ENCODE measurements around the gene TACO1. TPM values are rescaled to one million over a fixed set of nuclear protein-coding genes. Genes with fewer than 3 reads are reported as not detected.

The TACO1 gene
- total RNA-seq, 2 donors from 2014 or later: 12.8 to 17.4 TPM

GRCh38 chr17:63609816-63610573 is 9.3 kb downstream of the TACO1 start:
- Histone ChIP-seq H3K4me3 (no peak overlapping the region), H3K4me1 (replicated peaks) (no peaks in the 10 kb centered on the region), H3K27ac (no peak overlapping the region), H3K36me3 (peaks cover 0 to 7% of the 10 kb centered on the region in 2 donors), H3K9me3 (no peaks in the 10 kb centered on the region), H3K27me3 (replicated peaks; ENCODE audit: insufficient read depth) (no peaks in the 10 kb centered on the region)
- intact Hi-C loops (cut with DNase I): loop anchor here (5.0 kb wide), 1 partner anchor 183 kb away; no protein-coding TSS in a partner anchor
- no peak for TF ChIP-seq POLR2A (IDR thresholded peaks at IDR 0.05)
- no peak for TF ChIP-seq POLR2AphosphoS5 (IDR thresholded peaks at IDR 0.05)
- TF ChIP-seq CTCF (IDR thresholded peaks at IDR 0.05): no peak
- 79% methylated on average over 6 of the region's 6 CpGs for WGBS
- DNase-seq (ENCODE audit: low spot score): no peak

- no peaks in the 10 kb centered on the region for H3K27me3 ChIP-seq (replicated peaks; ENCODE audit: insufficient read depth)
- H3K4me3 ChIP-seq: no peak overlapping the region
- WGBS: 94% methylated on average over 10 of the region's 10 CpGs
- H3K4me1 ChIP-seq (replicated peaks): no peaks in the 10 kb centered on the region
- TF ChIP-seq POLR2AphosphoS5 (IDR thresholded peaks at IDR 0.05): no peak
- TF ChIP-seq CTCF (IDR thresholded peaks at IDR 0.05): no peak
- TF ChIP-seq POLR2A (IDR thresholded peaks at IDR 0.05): no peak
- no peaks in the 10 kb centered on the region for H3K9me3 ChIP-seq
- peaks cover 0 to 7% of the 10 kb centered on the region in 2 donors for H3K36me3 ChIP-seq
- intact Hi-C loops (cut with DNase I): loop anchor here (5.0 kb wide), 1 partner anchor 184 kb away; no protein-coding TSS in a partner anchor
- no peak overlapping the region for H3K27ac ChIP-seq
- no peak for DNase-seq (ENCODE audit: low spot score)
These were observed 10.2 kb downstream of the TACO1 start for GRCh38 chr17:63610854-63611253.

GRCh38 chr17:63611354-63611753 is 10.7 kb downstream of the TACO1 start:
- Histone ChIP-seq H3K27me3 (replicated peaks; ENCODE audit: insufficient read depth) (no peaks in the 10 kb centered on the region), H3K27ac (no peak overlapping the region), H3K9me3 (no peaks in the 10 kb centered on the region), H3K4me1 (replicated peaks) (no peaks in the 10 kb centered on the region), H3K4me3 (no peak overlapping the region), H3K36me3 (peaks cover 0 to 3% of the 10 kb centered on the region in 2 donors)
- intact Hi-C loops (cut with DNase I): loop anchor here (5.0 kb wide), 1 partner anchor 184 kb away; no protein-coding TSS in a partner anchor
- TF ChIP-seq CTCF (IDR thresholded peaks at IDR 0.05) (no peak), POLR2A (IDR thresholded peaks at IDR 0.05) (no peak), POLR2AphosphoS5 (IDR thresholded peaks at IDR 0.05) (no peak)
- WGBS: 79% methylated on average over 3 of the region's 3 CpGs
- DNase-seq (ENCODE audit: low spot score): no peak

- WGBS: 88% methylated on average over 2 of the region's 2 CpGs
- Histone ChIP-seq H3K27ac (no peak overlapping the region), H3K27me3 (replicated peaks; ENCODE audit: insufficient read depth) (no peaks in the 10 kb centered on the region), H3K4me3 (no peak overlapping the region), H3K36me3 (no peaks in the 10 kb centered on the region), H3K4me1 (replicated peaks) (no peaks in the 10 kb centered on the region), H3K9me3 (no peaks in the 10 kb centered on the region)
- intact Hi-C loops (cut with DNase I): loop anchor here (5.0 kb wide), 1 partner anchor 186 kb away; no protein-coding TSS in a partner anchor
- TF ChIP-seq POLR2A (IDR thresholded peaks at IDR 0.05) (no peak), POLR2AphosphoS5 (IDR thresholded peaks at IDR 0.05) (no peak), CTCF (IDR thresholded peaks at IDR 0.05) (no peak)
- DNase-seq (ENCODE audit: low spot score): no peak
These were observed 13.0 kb downstream of the TACO1 start for GRCh38 chr17:63613663-63614062.
